NOMO-1 treated with DMSO at 0.1 percent for 48 hours (cell line): ENCODE measurements around the gene RAET1G.
A peak's percentile ranks its signal among the peaks of the same experiment; 100 is the strongest.
"Not testable (repeated sequence)": the region's sequence is repeated elsewhere in the genome, so short reads cannot be mapped to it uniquely, and the experiment has no call there.

Experiments used
- DNase-seq: peaks from one replicate; lab custom pipeline; 2025; ENCODE audit not compliant: unreplicated experiment; lab: John Stamatoyannopoulos, UW

Gene RAET1G

GRCh38 chr6:149897855-149898744, 24.8 kb downstream of the RAET1G start, which contains the start of gene RAET1E:
Gene RAET1E (minus strand): TSS chr6:149898113. CDS start chr6:149890901, 7,212 bp downstream.
- no peak for DNase-seq

DNA sequence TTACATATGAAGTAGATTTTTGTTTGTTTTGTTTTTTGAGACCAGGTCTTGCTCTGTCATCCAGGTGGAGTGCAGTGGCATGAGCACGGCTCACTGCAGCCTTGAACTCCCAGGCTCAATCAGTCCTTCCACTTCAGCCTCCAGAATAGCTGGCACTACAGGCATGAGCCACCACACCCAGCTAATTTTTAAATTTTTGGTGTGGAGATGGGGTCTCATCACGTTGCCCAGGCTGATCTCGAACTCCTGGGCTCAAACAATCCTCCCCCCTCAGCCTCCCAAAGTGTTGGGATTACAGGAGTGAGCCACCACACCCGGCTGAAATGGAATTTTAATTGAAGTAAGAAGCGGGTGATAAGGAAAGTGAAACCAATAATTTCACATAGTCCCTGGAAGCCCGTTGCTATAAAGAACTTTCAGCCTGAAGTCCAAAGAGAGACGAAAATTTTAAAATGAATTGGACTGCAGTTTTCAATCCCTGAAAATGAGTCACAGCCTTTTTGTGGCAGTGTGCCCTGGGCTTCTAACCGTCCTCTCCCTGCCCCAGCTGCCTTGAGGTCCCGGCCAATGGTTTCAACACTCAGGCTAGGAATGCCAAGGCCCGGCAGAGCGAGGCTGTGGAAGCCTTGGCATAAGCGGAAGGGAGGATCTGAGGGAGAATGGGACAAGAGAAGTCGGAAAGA, 25.8 kb downstream of the RAET1G start:
- no peak for DNase-seq

GRCh38 chr6:149896491-149896890, 26.4 kb downstream of the RAET1G start:
- DNase-seq = no peak

DNA sequence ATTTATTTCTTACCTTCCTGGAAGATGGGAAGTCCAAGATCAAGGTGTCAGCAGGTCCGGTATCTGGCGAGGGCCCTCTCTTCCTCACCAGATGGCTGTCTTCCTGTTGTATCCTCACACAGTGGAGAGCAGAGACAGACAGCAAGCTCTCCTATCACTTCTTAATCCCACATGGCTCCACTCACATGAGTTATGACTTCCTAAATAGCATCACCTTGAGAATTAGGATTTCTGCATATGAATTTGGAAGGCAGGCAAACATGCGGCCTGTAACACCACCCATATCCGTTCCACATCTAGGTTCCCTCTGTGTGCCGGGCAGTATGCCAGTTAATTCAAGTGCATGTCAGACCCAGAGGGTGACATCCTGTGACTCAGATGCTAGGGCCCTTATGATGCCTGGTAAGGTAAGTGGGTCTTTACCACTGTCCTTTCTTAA, 27.1 kb downstream of the RAET1G start:
- DNase-seq = peak; percentile 2

DNA sequence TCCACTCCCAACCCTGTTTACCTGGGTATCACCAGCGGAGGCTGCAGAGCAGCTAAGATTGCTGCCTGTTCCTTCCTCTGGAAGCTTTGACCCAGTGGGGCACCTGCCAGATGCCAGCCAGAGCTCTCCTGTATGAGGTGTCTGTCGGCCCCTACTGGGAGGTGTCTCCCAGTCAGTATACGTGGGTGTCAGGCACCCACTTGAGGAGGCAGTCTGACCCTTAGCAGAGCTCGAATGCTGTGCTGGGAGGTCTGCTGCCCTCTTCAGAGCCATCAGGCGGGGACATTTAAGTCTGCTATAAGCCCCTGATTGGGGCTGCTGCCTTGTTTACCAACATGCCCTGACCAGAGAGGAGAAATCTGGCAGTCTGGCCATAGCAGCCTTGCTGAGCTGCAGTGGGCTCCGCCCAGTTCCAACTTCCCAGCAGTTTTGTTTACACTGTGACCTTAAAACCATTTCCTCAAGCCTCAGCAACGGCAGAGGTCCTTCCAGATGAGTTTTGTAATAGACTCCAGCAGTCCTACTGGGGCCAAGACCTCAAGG, 27.8 kb downstream of the RAET1G start:
- DNase-seq = no peak

- not testable (repeated sequence) for DNase-seq
Observed at GRCh38 chr6:149891864-149892263, 31.1 kb downstream of the RAET1G start.

- no peak for DNase-seq
Observed at GRCh38 chr6:149891259-149891658, 31.7 kb downstream of the RAET1G start.

DNA sequence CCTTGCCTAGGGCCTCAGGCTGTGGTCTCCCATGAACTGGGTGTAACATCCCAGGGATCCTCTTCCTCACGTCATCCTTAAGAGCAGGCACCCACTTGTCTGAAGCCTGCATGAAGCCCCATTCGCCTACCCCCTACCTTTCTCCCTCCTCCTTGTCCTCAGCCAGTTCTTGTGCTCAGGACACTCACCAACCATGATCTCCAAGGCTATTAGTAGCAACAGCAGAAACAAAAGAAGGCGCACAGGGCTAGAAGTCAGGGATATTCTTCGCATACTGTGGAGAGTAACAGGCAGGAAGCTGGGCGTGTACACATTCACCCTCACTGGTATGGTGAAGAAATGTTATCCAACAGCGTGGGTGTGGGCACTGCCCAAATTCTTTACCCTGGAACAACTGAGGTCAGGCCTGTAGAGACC, 32.3 kb downstream of the RAET1G start:
- DNase-seq = no peak

DNA sequence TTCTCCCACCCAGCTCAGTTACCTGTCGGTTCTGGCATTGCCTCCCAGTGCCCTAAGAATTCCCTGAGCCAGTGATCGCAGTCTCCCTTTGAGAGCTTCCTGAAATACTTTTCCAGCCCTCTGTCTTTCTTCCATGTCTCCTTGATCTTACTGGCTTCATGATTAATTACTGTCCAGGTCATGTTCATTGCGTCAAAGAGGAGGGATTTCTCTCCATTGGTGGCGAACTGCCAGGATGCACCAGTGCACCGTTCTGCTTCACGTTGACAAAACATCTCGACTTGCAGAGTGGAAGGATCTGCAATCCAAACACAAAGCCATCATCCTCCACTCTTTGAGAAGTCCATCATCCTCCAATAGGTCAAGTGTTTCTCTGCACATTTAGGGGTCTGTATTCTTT, 33.6 kb downstream of the RAET1G start:
- DNase-seq = no peak

DNA sequence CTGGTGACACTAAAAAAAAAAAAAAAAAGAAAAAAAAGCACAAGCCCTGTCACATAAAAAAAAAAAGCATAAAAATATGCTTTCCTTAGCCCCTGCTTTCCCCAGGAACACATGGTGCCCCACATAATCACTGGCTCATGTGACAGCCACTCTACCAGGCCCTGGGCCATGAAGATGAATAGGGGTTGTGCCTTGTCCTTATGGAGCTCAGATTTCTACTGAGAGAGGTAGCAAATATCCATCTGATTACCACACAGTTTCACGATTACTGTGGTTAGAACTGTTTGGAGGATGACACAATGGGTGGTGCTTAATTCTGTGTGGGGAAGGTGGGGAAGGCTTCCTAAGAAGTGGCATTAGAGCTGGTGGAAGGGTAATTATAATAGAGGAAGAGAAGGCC, 34.3 kb downstream of the RAET1G start:
- DNase-seq = peak; percentile 81

- no peak for DNase-seq
Observed at GRCh38 chr6:149888093-149888492, 34.8 kb downstream of the RAET1G start.

- no peak for DNase-seq
Observed at GRCh38 chr6:149887343-149887742, 35.6 kb downstream of the RAET1G start.

DNA sequence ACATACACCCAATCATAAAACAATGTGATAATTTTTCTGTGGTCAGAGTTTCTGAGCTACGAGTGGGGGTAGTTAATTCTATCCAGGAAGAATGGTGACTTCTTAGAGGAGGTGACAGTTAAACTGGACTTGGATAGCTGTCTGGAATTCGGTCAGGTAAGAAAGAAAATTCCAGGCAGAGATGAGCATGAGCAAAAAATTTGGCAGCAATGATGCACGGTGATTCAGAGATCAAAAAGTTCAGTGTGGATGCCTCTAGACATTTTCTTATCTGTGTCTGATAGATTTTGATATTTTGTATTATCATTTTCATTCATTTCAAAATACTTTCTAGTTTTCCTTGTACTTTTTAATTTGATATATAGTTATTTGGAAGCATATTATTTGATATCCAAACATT, 37.0 kb downstream of the RAET1G start:
- DNase-seq = no peak

DNA sequence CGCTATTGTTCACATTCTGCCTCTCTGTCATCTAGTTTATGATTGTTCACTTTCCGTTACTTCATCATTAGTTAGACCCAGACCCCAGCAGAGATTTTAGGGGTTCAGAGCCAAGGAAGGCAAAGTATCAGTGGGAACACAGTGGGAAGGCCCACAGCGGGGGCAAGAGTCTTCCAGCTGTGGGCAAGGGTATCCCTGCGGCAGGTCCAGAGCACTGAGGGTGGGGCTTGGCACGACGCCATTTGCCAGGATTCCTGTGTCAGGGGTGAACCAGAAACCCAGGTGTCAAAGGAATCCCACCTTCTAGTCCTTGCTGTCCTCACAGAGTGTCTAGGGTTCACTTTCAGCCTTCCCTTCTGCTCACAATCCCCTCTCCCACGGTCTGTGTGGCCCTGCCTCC, 38.3 kb downstream of the RAET1G start:
- DNase-seq = no peak

- DNase-seq = no peak
Observed at GRCh38 chr6:149884215-149884614, 38.7 kb downstream of the RAET1G start.

DNA sequence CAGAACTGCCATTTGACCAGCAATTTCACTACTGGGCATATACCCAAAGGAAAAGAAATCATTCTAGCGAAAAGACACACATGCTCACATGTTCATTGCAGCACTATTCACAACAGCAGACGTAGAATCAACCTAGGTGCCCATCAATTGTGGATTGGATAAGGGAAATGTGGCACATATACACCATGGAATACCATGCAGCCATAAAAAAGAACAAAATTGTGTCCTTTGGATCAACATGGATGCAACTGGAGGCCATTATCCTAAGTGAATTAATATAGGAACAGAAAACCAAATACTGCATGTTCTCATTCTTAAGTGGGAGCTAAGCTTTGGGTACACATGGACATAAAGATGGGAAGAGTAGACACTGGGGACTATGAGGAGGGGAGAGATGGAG, 41.1 kb downstream of the RAET1G start:
- DNase-seq = no peak

- DNase-seq = no peak
Observed at GRCh38 chr6:149881066-149881766, 41.7 kb downstream of the RAET1G start.

DNA sequence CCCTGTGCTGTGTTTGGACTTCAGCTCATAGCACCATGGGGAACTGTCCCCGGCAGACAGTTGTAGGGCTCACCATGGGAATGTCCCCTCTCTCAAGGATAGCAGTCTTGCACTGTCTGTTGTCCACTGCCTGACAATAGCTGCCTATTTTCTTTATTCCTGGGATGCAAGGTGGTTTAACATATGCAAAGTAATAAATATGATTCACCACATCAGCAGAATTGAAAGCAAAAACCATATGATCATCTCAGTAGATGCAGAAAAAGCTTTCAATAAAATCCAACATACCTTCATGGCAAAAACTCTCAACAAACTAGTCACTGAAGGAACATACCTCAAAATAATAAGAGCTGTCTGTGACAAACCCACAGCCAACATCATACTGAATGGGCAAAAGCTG, 45.3 kb downstream of the RAET1G start:
- no peak for DNase-seq

- DNase-seq = no peak
Observed at GRCh38 chr6:149876241-149876933, 46.5 kb downstream of the RAET1G start.

DNA sequence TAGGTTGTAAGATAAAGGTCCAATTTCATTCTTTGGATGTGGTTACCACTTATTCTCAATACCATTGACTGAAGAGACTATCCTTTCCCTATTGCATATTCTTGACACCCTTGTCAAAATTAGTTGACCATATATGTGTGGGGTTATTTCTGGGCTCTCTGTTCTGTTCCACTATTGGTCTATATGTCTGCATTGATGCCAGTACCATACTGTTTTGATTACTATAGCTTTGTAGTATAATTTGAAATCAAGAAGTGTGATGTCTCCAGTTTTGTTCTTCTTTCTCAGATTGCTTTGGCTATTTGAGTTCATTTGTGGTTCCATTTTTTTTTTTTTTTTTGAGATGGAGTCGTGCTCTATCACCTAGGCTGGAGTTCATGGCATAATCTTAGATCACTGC, 50.7 kb downstream of the RAET1G start:
- no peak for DNase-seq

GRCh38 chr6:149871182-149871581, 51.7 kb downstream of the RAET1G start:
- no peak for DNase-seq
